ENCODE data around the gene OSGEPL1.

The OSGEPL1 gene

GRCh38 chr2:189762551-189763298 lies at the start of gene OSGEPL1:
TSS of gene OSGEPL1 (minus strand) at chr2:189762792. CDS start at chr2:189761640, 1,152 bp downstream.
- peak within 1 kb of the TSS; percentile 100 for H3K4me3 ChIP-seq (ENCODE audit: low read depth, low read length)
- TF ChIP-seq CTCF (IDR thresholded peaks at IDR 0.05; ENCODE audit: insufficient read depth, low read depth, low read length, missing control alignments) = peak; percentile 58
- peak; percentile 96 for DNase-seq (ENCODE audit: low read depth)

DNA sequence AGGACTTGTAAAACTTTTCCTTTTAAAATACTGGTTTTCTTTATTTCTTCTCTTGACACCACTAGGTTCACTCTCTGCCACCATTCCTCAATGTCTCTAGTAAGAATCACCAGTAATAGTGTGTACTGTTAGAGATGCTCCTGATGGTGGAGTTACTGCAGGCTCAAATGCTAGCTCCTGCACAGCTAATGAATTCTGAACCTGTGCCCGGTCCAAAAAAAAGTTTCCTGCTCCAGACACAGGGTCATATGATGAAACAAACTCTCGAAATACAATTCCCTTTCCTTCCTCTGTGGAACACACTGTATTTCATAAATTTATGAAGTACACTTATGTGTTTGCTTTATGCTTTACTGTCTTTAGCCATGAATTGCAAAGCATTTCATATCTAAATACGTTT lies 40.8 kb upstream of the OSGEPL1 start:
- H3K4me3 ChIP-seq (ENCODE audit: low read depth, low read length) = no peak overlapping the region
- DNase-seq (ENCODE audit: low read depth) = no peak
- no peak for TF ChIP-seq CTCF (IDR thresholded peaks at IDR 0.05; ENCODE audit: insufficient read depth, low read depth, low read length, missing control alignments)

GRCh38 chr2:189802396-189802912 lies 39.9 kb upstream of the OSGEPL1 start:
- no peak for DNase-seq (ENCODE audit: low read depth)
- no peak for TF ChIP-seq CTCF (IDR thresholded peaks at IDR 0.05; ENCODE audit: insufficient read depth, low read depth, low read length, missing control alignments)

GRCh38 chr2:189799531-189799930 lies 36.9 kb upstream of the OSGEPL1 start:
- TF ChIP-seq CTCF (IDR thresholded peaks at IDR 0.05; ENCODE audit: insufficient read depth, low read depth, low read length, missing control alignments) = no peak
- DNase-seq (ENCODE audit: low read depth) = no peak
- H3K4me3 ChIP-seq (ENCODE audit: low read depth, low read length) = no peak overlapping the region

More at GRCh38 chr2:189802396-189802912, 39.9 kb upstream of the OSGEPL1 start:
- H3K4me3 ChIP-seq (ENCODE audit: low read depth, low read length) = no peak overlapping the region

- no peak for DNase-seq (ENCODE audit: low read depth)
- no peak overlapping the region for H3K4me3 ChIP-seq (ENCODE audit: low read depth, low read length)
- TF ChIP-seq CTCF (IDR thresholded peaks at IDR 0.05; ENCODE audit: insufficient read depth, low read depth, low read length, missing control alignments) = no peak
These were observed 36.4 kb upstream of the OSGEPL1 start for GRCh38 chr2:189799030-189799331.

GRCh38 chr2:189798312-189799029 lies 35.9 kb upstream of the OSGEPL1 start:
- peak; percentile 32 for TF ChIP-seq CTCF (IDR thresholded peaks at IDR 0.05; ENCODE audit: insufficient read depth, low read depth, low read length, missing control alignments)
- DNase-seq (ENCODE audit: low read depth) = peak; percentile 58
- H3K4me3 ChIP-seq (ENCODE audit: low read depth, low read length) = no peak overlapping the region
